ENCODE results near the gene GPR161. TPM values are rescaled to one million over a fixed set of nuclear protein-coding genes. Genes with fewer than 3 reads are reported as not detected.

The GPR161 gene
- total RNA-seq, 1 experiment from 2014 or later, result 13.7 TPM

DNA sequence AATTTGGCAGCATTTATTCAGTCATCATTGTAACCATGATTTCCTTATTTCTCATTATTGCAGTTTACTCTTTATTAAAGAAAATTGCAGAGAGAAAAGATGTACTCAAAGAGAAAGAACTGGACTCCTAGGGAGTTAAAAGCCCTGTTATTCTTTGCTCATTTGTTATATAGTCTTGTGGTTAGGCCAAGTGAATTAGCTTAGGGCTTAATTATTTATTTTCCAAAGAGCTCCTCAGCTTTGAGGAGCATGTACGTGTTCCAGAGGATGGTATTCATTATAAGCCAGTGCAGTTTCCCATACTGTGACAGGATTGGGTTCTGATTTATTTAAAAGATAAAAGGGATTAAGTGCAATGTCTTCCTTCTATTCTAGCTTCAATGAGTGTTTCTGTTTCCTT lies 86.4 kb downstream of the GPR161 start:
- Histone ChIP-seq H3K9me3 (ENCODE audit: control insufficient read depth in 1 of 2, insufficient read depth in 1 of 2, low read depth in 1 of 2, low read length in 2 of 2) (no peaks in the 10 kb centered on the region), H3K27ac (ENCODE audit: low read depth, low read length) (no peak overlapping the region), H3K27me3 (ENCODE audit: insufficient read depth, low read length) (no peaks in the 10 kb centered on the region), H3K36me3 (ENCODE audit: control insufficient read depth in 1 of 2, insufficient read depth in 2 of 2, low read length in 2 of 2) (no peaks in the 10 kb centered on the region), H3K9ac (ENCODE audit: low read length) (no peak overlapping the region), H2AFZ (ENCODE audit: low read depth, low read length, poor library complexity, severe bottlenecking) (no peak overlapping the region), H3K4me1 (ENCODE audit: control insufficient read depth in 1 of 2, insufficient read depth in 2 of 2, low read length in 2 of 2) (no peaks in the 10 kb centered on the region), H4K20me1 (ENCODE audit: insufficient read depth) (no peaks in the 10 kb centered on the region), H3K4me2 (ENCODE audit: low read length) (no peak overlapping the region), H3K79me2 (ENCODE audit: insufficient read depth, low read length) (no peaks in the 10 kb centered on the region), H3K4me3 (replicated peaks in 1 of 2; ENCODE audit: low read depth in 1 of 2, low read length in 2 of 2) (no peak overlapping the region), H3K9me2 (ENCODE audit: insufficient read depth) (no peaks in the 10 kb centered on the region)
- TF ChIP-seq POLR2A (IDR thresholded peaks at IDR 0.05; ENCODE audit: borderline replicate concordance, extremely low read depth, insufficient read depth, insufficient read length) (no peak), CBX3 (IDR thresholded peaks at IDR 0.05; ENCODE audit: low read depth) (no peak), REST (IDR thresholded peaks at IDR 0.05; ENCODE audit: low read depth) (no peak), EZH2phosphoT487 (IDR thresholded peaks at IDR 0.05; ENCODE audit: borderline replicate concordance) (no peak), EGR1 (IDR thresholded peaks at IDR 0.05; ENCODE audit: low read depth) (no peak), YY1 (IDR thresholded peaks at IDR 0.05; ENCODE audit: extremely low read depth, insufficient replicate concordance, low read depth, low read length) (no peak), RAD21 (IDR thresholded peaks at IDR 0.05; ENCODE audit: low read depth) (no peak), ZFX (IDR thresholded peaks at IDR 0.05) (no peak), JUND (IDR thresholded peaks at IDR 0.05) (no peak), ELF1 (IDR thresholded peaks at IDR 0.05; ENCODE audit: borderline replicate concordance, low read depth) (no peak), ZBTB33 (IDR thresholded peaks at IDR 0.05; ENCODE audit: extremely low read depth, insufficient replicate concordance, low read length) (no peak), ATF3 (IDR thresholded peaks at IDR 0.05) (no peak)
- TF ChIP-seq, protein P1, sequence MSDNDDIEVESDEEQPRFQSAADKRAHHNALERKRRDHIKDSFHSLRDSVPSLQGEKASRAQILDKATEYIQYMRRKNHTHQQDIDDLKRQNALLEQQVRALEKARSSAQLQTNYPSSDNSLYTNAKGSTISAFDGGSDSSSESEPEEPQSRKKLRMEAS (IDR thresholded peaks at IDR 0.05), result no peak
- ATAC-seq (no peak), DNase-seq (ENCODE audit: low read depth, low spot score) (no peak)
- ChIA-PET RAD21 (ENCODE audit: low non-redundant PET in 1 of 2, low total read pairs in 2 of 2, uncharacterized antibody in 2 of 2, unreplicated experiment in 2 of 2) (no interaction called here), POLR2A (no interaction called here), CTCF (no interaction called here)
- intact Hi-C loops (cut with micrococcal nuclease), result no loop called here
- no TSS peak for BruUV-seq (replicated peaks)
